Loucy (cell line): ENCODE measurements around the gene AKAP6.

Experiments used
- H2AFZ ChIP-seq: fragments of 200-600 bp; sonication (generic); 2 replicates; pipeline ENCODE4 v1.6.0; 2016; ENCODE audit warnings: antibody characterized with exemption, mild to moderate bottlenecking, low read length, moderate library complexity
- H3F3A ChIP-seq: fragments of 200-600 bp; 2 replicates; pipeline ENCODE4 v1.6.0; 2016; ENCODE audit warnings: antibody characterized with exemption, low read depth, mild to moderate bottlenecking
- H3K27me3 ChIP-seq: fragments of 200-600 bp; sonication (generic); 2 replicates; pipeline ENCODE4 v1.6.1; 2014; ENCODE audit warnings: low read length, mild to moderate bottlenecking; ENCODE audit not compliant: insufficient read depth, poor library complexity, severe bottlenecking
- H3K36me3 ChIP-seq: fragments of 200-600 bp; sonication (generic); 2 replicates; pipeline ENCODE4 v1.6.1; 2016; ENCODE audit warnings: low read length; ENCODE audit not compliant: insufficient read depth
- H3K4me1 ChIP-seq: fragments of 200-600 bp; sonication (generic); 2 replicates; pipeline ENCODE4 v1.5.1; 2014; ENCODE audit warnings: low read length, mild to moderate bottlenecking; ENCODE audit not compliant: insufficient read depth, poor library complexity, severe bottlenecking
- H3K4me2 ChIP-seq: fragments of 200-600 bp; sonication (generic); 2 replicates; pipeline ENCODE4 v1.6.0; 2014; ENCODE audit warnings: antibody characterized with exemption, low read length, low read depth, mild to moderate bottlenecking; ENCODE audit not compliant: poor library complexity, severe bottlenecking
- H3K4me3 ChIP-seq: fragments of 200-600 bp; sonication (generic); 2 replicates; pipeline ENCODE4 v1.5.1; 2014; ENCODE audit warnings: low read length, mild to moderate bottlenecking, mixed read lengths; ENCODE audit not compliant: poor library complexity, severe bottlenecking
- H3K79me2 ChIP-seq: fragments of 200-600 bp; sonication (generic); 2 replicates; pipeline ENCODE4 v1.6.1; 2014; ENCODE audit warnings: low read length; ENCODE audit not compliant: insufficient read depth
- H3K9ac ChIP-seq: fragments of 200-600 bp; sonication (generic); 2 replicates; pipeline ENCODE4 v1.6.0; 2014; ENCODE audit warnings: mild to moderate bottlenecking, low read depth, low read length, moderate library complexity; ENCODE audit not compliant: poor library complexity, severe bottlenecking
- H3K9me2 ChIP-seq: fragments of 200-600 bp; sonication (generic); replicated peaks from 2 replicates; pipeline ENCODE4 v1.6.1; 2016; ENCODE audit warnings: low read depth, low read length, mixed read lengths
- H3K9me3 ChIP-seq: fragments of 200-600 bp; sonication (generic); 2 replicates; pipeline ENCODE4 v1.6.1; 2014; ENCODE audit warnings: mild to moderate bottlenecking, antibody characterized with exemption, low read length, low read depth; ENCODE audit not compliant: insufficient read depth
- H4K20me1 ChIP-seq: fragments of 200-600 bp; sonication (generic); 2 replicates; pipeline ENCODE4 v1.6.0; 2014; ENCODE audit warnings: antibody characterized with exemption, low read length, mild to moderate bottlenecking; ENCODE audit not compliant: insufficient read depth, poor library complexity, severe bottlenecking
- EZH2phosphoT487 ChIP-seq: fragments of 200-600 bp; IDR thresholded peaks from 2 replicates; pipeline ENCODE4 v1.6.1; 2018; ENCODE audit warnings: antibody characterized with exemption, mild to moderate bottlenecking, moderate library complexity, borderline replicate concordance
- TF ChIP-seq, protein P1 (sequence below): fragments of 200-600 bp; sonication (generic); conservative IDR thresholded peaks from 2 replicates; pipeline ENCODE4 v1.5.1; 2014; ENCODE audit warnings: mild to moderate bottlenecking, antibody characterized with exemption, low read length

The AKAP6 gene

DNA sequence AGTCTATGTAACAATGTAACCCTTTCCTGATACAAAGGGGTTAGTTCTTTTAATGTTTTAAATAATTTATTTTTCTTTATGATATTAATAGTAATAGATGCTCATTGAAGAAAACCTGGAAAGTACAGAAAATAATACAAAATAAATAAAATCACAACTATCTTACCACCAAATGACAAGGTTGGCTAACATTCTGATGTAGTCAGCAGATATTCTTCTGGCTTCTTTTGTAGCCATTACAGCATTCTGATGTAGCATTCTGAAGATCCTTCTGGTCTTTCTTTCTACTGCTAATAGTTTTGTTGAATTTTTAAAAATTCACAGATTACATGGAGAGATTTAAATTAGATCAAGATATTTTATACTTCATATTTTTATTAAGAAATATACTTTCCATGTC lies 301.6 kb downstream of the AKAP6 start:
- H3K4me2 ChIP-seq, result no peak overlapping the region
- H3K9me3 ChIP-seq, result no peaks in the 10 kb centered on the region
- no peak overlapping the region for H2AFZ ChIP-seq
- no peaks in the 10 kb centered on the region for H3K4me1 ChIP-seq
- no peaks in the 10 kb centered on the region for H3K79me2 ChIP-seq
- no peaks in the 10 kb centered on the region for H3K36me3 ChIP-seq
- no peaks in the 10 kb centered on the region for H3F3A ChIP-seq
- no peak overlapping the region for H3K9ac ChIP-seq
- no peaks in the 10 kb centered on the region for H3K9me2 ChIP-seq
- TF ChIP-seq EZH2phosphoT487, result no peak
- TF ChIP-seq, protein P1, sequence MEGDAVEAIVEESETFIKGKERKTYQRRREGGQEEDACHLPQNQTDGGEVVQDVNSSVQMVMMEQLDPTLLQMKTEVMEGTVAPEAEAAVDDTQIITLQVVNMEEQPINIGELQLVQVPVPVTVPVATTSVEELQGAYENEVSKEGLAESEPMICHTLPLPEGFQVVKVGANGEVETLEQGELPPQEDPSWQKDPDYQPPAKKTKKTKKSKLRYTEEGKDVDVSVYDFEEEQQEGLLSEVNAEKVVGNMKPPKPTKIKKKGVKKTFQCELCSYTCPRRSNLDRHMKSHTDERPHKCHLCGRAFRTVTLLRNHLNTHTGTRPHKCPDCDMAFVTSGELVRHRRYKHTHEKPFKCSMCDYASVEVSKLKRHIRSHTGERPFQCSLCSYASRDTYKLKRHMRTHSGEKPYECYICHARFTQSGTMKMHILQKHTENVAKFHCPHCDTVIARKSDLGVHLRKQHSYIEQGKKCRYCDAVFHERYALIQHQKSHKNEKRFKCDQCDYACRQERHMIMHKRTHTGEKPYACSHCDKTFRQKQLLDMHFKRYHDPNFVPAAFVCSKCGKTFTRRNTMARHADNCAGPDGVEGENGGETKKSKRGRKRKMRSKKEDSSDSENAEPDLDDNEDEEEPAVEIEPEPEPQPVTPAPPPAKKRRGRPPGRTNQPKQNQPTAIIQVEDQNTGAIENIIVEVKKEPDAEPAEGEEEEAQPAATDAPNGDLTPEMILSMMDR, result no peak
- H3K27me3 ChIP-seq, result no peaks in the 10 kb centered on the region
- no peaks in the 10 kb centered on the region for H4K20me1 ChIP-seq
- no peak overlapping the region for H3K4me3 ChIP-seq

GRCh38 chr14:32633224-32633859 lies 304.2 kb downstream of the AKAP6 start:
- Histone ChIP-seq H3K4me2 (no peak overlapping the region), H3K9me2 (no peaks in the 10 kb centered on the region), H3F3A (no peaks in the 10 kb centered on the region), H2AFZ (no peak overlapping the region), H3K9me3 (no peaks in the 10 kb centered on the region), H3K36me3 (no peaks in the 10 kb centered on the region), H3K9ac (no peak overlapping the region), H3K4me1 (no peaks in the 10 kb centered on the region), H3K79me2 (no peaks in the 10 kb centered on the region), H4K20me1 (no peaks in the 10 kb centered on the region), H3K4me3 (no peak overlapping the region), H3K27me3 (no peaks in the 10 kb centered on the region)
- no peak for TF ChIP-seq EZH2phosphoT487

DNA sequence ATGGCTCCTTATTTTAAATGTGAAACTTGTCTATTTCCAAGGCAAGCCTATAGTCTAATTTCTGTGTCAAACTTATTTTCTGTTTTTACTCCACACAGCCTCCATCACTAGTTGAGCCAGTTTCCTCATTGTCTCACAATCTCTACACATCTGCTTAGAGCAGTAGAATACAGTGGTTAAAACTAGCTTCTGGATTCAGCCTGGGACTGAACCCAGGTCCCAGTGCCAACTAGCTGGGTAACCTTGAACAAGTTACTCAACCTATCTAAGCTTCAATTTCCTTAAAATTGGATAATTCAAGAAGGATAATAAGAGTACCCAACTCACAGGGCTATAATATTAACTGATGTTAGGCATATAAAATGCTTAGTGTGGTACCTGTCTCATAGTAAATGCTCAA lies 304.8 kb downstream of the AKAP6 start:
- no peak for TF ChIP-seq EZH2phosphoT487
- TF ChIP-seq, protein P1, result no peak
- no peaks in the 10 kb centered on the region for H3K9me2 ChIP-seq
- H2AFZ ChIP-seq, result no peak overlapping the region
- H3K9ac ChIP-seq, result no peak overlapping the region
- no peak overlapping the region for H3K4me3 ChIP-seq
- no peak overlapping the region for H3K4me2 ChIP-seq
- no peaks in the 10 kb centered on the region for H3F3A ChIP-seq
- no peaks in the 10 kb centered on the region for H3K79me2 ChIP-seq
- no peaks in the 10 kb centered on the region for H4K20me1 ChIP-seq
- H3K9me3 ChIP-seq, result no peaks in the 10 kb centered on the region
- H3K4me1 ChIP-seq, result no peaks in the 10 kb centered on the region
- no peaks in the 10 kb centered on the region for H3K27me3 ChIP-seq
- no peaks in the 10 kb centered on the region for H3K36me3 ChIP-seq
